Chondrocyte (in vitro differentiated cells): ENCODE results near the gene MICAL3. TPM values are rescaled to one million over a fixed set of nuclear protein-coding genes. Genes with fewer than 3 reads are reported as not detected.

Experiments
- DNase-seq: peaks from one replicate; pipeline ENCODE4 v3.0.0; 2021; ENCODE audit warnings: mixed read lengths, low spot score
- H3K27ac Mint-ChIP-seq: one replicate; pipeline ENCODE4 v1.8.0; 2021; ENCODE audit warnings: mild to moderate bottlenecking, moderate library complexity, mixed read lengths; ENCODE audit not compliant: unreplicated experiment
- H3K27me3 Mint-ChIP-seq: 2 replicates; pipeline ENCODE4 v1.8.0; 2021; ENCODE audit warnings: low read depth, mixed read lengths
- H3K36me3 Mint-ChIP-seq: 2 replicates; pipeline ENCODE4 v1.8.0; 2021; ENCODE audit warnings: low read depth, mixed read lengths
- H3K4me1 Mint-ChIP-seq: 2 replicates; pipeline ENCODE4 v1.8.0; 2021; ENCODE audit warnings: low read depth, mild to moderate bottlenecking, mixed read lengths
- H3K4me3 Mint-ChIP-seq: one replicate; pipeline ENCODE4 v1.8.0; 2021; ENCODE audit warnings: mild to moderate bottlenecking, moderate library complexity, mixed read lengths; ENCODE audit not compliant: unreplicated experiment
- H3K9me3 Mint-ChIP-seq: 2 replicates; pipeline ENCODE4 v1.8.0; 2021; ENCODE audit warnings: low read depth, mixed read lengths
- total RNA-seq: library from RNA; stranded (reverse); gene quantifications from 3 replicates; pipeline ENCODE4 v1.2.1, GENCODE V29; 2021
- TF ChIP-seq, protein P1 (sequence below): fragments of 200-600 bp; sonication (generic); IDR thresholded peaks from 2 replicates; pipeline ENCODE4 v1.5.0; 2021; ENCODE audit warnings: antibody characterized with exemption, mild to moderate bottlenecking, moderate library complexity

Gene MICAL3
- total RNA-seq, 1 donor from 2014 or later, result 68.2 TPM

DNA sequence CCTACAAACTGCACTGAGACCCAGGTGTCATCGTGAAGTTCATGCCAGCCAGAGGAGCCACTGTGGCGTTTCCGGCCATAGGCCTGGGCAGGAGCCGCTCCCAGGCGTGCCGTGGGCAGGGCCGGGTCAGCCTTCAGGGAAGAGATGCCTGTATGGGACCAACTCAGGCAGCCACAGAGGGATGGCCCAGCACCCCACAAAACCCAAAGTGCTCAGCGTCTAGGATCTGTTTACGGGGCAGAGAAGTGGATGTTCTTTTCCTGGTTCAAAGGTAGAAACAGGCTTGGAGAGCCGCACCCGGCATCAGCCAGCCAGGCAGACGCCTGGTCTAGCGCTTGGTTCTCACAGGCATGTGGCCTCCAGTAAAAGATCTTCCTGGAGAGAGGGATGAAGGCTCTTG is 241.7 kb downstream of the MICAL3 start:
- Mint-ChIP-seq H3K9me3 (no peaks in the 10 kb centered on the region), H3K4me3 (no peak overlapping the region), H3K36me3 (no peaks in the 10 kb centered on the region), H3K27me3 (no peaks in the 10 kb centered on the region), H3K27ac (peak overlapping the region; percentile 22), H3K4me1 (peaks cover 22% of the 10 kb centered on the region)
- TF ChIP-seq, protein P1, sequence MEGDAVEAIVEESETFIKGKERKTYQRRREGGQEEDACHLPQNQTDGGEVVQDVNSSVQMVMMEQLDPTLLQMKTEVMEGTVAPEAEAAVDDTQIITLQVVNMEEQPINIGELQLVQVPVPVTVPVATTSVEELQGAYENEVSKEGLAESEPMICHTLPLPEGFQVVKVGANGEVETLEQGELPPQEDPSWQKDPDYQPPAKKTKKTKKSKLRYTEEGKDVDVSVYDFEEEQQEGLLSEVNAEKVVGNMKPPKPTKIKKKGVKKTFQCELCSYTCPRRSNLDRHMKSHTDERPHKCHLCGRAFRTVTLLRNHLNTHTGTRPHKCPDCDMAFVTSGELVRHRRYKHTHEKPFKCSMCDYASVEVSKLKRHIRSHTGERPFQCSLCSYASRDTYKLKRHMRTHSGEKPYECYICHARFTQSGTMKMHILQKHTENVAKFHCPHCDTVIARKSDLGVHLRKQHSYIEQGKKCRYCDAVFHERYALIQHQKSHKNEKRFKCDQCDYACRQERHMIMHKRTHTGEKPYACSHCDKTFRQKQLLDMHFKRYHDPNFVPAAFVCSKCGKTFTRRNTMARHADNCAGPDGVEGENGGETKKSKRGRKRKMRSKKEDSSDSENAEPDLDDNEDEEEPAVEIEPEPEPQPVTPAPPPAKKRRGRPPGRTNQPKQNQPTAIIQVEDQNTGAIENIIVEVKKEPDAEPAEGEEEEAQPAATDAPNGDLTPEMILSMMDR, result no peak
- no peak for DNase-seq

DNA sequence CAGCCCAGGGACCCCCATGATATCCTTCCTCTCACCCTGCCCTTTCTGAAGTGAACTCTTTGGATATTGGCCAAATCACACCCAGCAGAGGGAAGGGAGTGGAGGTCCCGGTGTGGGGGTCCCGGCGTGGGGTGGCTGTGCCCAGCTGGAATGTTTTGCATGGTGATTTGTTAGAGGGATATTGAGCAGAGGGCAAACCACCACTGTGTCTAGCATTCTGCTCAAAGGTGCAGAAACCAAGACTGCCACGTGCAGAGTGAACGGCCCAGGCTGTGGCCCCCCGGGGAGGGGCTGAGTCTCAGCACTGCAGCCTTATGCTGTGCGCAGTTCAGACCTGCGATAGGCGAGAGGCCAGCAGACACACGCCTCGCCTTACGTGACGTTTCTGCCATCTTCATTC is 242.2 kb downstream of the MICAL3 start:
- TF ChIP-seq, protein P1, result no peak
- peak overlapping the region; percentile 74 for H3K27ac Mint-ChIP-seq
- no peaks in the 10 kb centered on the region for H3K9me3 Mint-ChIP-seq
- peaks cover 22% of the 10 kb centered on the region for H3K4me1 Mint-ChIP-seq
- no peak overlapping the region for H3K4me3 Mint-ChIP-seq
- H3K36me3 Mint-ChIP-seq, result no peaks in the 10 kb centered on the region
- H3K27me3 Mint-ChIP-seq, result no peaks in the 10 kb centered on the region
- no peak for DNase-seq

DNA sequence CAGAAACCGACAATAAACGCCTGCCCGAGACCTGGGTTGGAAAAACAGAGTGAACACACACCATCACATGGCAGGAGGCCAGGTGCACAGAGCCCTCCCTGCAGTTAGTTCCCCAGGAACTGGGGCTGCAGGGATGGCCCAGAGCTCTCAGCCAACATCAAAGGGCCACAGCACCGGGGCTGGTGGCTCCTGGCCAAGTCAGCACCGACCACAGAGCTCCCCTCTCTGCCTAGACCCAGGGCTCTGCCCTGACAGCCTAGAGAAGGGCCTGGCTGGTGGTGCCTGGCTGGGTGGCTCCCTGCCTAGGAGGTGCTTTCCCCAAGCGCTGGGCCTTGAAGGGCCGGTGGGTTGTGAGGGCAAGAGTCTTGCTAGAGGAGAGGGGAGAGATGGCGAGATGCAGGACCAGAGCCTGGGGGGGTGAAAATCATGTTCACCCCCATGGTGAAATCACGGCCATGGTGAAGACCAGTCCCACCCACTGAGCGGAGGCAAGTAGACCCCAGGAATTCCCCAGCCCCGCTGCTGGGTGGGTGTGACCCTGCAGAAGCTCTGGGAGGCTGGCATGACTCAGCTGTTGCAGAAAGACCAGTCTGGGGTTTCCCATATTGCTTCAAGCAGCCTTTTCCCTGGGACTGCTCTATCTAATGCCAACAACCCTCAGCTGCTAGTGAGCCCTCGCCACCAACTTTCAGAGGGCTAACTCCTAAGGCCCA is 242.9 kb downstream of the MICAL3 start:
- Mint-ChIP-seq H3K27me3 (no peaks in the 10 kb centered on the region), H3K27ac (peak overlapping the region; percentile 74), H3K4me3 (no peak overlapping the region), H3K4me1 (peaks cover 22% of the 10 kb centered on the region), H3K36me3 (no peaks in the 10 kb centered on the region), H3K9me3 (no peaks in the 10 kb centered on the region)
- TF ChIP-seq, protein P1, result no peak
- DNase-seq, result no peak

DNA sequence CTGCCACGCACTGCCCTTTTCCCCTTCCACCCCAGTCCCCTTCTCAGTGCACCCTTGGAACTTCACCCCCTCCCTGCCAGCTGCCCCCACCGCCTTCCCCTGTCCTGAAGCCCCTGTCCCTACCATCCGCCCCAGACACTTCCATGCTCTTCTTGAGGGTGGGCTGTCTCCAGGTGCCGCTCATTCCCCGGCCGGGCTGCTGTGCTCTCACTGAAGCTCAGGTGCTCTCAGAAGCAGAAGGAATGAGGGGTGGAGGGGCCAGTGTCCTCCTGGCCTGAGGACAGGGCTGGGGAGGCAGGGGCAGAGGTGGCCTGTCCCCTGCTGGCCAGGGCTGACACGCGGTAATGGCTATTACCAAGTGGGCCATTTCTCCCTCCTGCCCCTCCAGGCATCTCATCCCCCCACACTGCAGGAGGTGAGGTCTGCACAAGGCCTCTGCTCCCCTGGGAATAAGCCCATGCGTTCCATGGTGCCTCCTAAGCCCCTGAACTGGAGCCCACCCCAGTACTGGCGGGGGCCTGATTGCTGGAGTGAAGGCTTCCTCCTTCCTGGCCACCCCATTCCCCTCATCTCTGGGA is 243.5 kb downstream of the MICAL3 start:
- H3K4me1 Mint-ChIP-seq, result peaks cover 22% of the 10 kb centered on the region
- no peaks in the 10 kb centered on the region for H3K9me3 Mint-ChIP-seq
- no peak for DNase-seq
- no peak overlapping the region for H3K27ac Mint-ChIP-seq
- no peaks in the 10 kb centered on the region for H3K36me3 Mint-ChIP-seq
- H3K4me3 Mint-ChIP-seq, result no peak overlapping the region
- no peaks in the 10 kb centered on the region for H3K27me3 Mint-ChIP-seq
- TF ChIP-seq, protein P1, result no peak

DNA sequence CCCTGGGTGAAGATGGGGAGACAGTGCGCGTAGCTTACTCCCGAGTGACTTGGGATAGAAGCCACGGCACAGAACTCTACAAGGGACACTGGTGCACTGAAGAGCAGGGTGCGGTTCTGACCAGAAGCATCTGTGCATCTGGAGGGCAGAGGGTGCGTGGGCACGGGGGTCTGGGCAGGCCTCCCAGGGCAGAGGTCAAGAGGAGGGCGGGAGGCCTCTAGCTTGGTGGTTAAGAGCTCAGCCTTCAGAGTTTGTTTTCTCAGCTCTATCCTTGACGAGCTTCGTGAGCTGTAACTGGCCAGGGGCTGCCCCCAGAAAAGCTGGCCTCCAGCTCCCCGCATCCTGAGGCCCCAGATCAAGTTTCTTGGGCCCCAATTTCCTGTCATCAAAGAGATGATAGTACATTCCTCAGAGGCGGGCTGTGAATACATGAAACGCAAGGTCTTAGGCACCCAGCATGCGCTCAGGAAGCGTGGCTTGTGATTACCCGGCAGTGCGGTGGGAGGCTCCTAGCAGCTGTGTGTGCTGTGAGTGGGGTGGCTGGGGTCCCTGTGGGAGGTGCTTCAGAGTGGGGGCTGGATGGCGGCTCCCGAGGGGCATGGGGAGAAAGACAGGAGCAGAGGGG is 244.1 kb downstream of the MICAL3 start:
- TF ChIP-seq, protein P1, result no peak
- DNase-seq, result no peak
- no peaks in the 10 kb centered on the region for H3K9me3 Mint-ChIP-seq
- no peaks in the 10 kb centered on the region for H3K27me3 Mint-ChIP-seq
- H3K4me3 Mint-ChIP-seq, result no peak overlapping the region
- no peak overlapping the region for H3K27ac Mint-ChIP-seq
- H3K36me3 Mint-ChIP-seq, result no peaks in the 10 kb centered on the region
- H3K4me1 Mint-ChIP-seq, result peaks cover 22% of the 10 kb centered on the region
